HTERT RPE-1 (cell line): ENCODE data around the gene OSBPL6.
"Not testable (repeated sequence)": the region's sequence is repeated elsewhere in the genome, so short reads cannot be mapped to it uniquely, and the experiment has no call there.

Source experiments
- in situ Hi-C: fragments of 300-500 bp; cut with MboI; formaldehyde crosslinking; loops from 4 replicates; pipeline ENCODE4 v1.14.3; 2020; ENCODE audit warnings: low sequenced_read_pairs

The OSBPL6 gene

GRCh38 chr2:178295906-178296305, 101.6 kb downstream of the OSBPL6 start:
- in situ Hi-C loops = no loop called here

DNA sequence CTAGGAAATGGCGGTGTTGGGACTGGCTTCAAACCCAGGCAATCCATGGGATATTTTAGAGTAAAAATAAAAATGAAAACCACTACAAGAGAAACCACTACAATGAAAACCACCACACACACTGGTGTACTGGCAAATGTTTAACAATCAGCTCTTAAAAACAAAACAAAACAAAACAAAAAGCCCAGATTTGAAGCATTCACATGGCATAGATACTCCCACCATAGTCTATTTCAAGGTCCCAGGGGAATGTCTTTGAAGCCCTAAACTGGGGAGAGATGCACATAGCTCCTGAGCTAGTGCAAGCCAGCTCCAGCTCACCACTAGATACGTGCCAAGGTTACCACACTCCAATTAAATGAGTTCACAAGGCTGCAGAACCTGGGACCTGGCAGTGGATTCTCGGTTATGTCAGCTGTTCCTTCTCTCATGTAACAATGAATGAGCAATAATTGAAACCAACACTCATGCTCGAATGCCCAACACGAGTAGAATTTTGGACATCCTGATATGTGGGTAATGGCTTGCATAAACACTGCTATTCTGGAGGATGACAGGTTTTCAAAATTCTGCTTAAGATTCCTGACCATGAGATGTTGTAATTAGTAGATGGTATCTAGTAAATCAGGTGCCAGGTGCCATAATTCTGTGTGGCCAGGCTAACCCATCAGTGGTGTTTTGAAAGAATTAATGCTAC, 102.2 kb downstream of the OSBPL6 start:
- in situ Hi-C loops = no loop called here

GRCh38 chr2:178297091-178297411, 102.7 kb downstream of the OSBPL6 start:
- in situ Hi-C loops = no loop called here

GRCh38 chr2:178298785-178299212, 104.5 kb downstream of the OSBPL6 start:
- in situ Hi-C loops = no loop called here

GRCh38 chr2:178301649-178302238, 107.4 kb downstream of the OSBPL6 start:
- in situ Hi-C loops = no loop called here

DNA sequence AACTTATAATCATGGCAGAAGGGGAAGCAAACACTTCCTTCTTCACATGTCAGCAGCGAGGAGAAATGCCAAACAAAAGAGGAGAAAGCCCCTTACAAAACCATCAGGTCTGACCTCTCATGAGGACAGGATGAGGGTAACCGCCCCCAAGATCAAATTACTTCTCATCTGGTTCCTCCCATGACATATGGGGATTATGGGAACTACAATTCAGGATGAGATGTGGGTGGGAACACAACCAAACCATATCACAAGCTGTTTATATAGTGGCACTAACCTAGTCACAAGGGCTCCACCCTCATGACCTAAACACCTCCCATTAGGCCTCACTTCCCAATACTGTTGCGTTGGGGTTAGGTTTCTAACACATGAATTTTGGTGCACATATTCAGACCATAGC, 110.0 kb downstream of the OSBPL6 start:
- in situ Hi-C loops = no loop called here

DNA sequence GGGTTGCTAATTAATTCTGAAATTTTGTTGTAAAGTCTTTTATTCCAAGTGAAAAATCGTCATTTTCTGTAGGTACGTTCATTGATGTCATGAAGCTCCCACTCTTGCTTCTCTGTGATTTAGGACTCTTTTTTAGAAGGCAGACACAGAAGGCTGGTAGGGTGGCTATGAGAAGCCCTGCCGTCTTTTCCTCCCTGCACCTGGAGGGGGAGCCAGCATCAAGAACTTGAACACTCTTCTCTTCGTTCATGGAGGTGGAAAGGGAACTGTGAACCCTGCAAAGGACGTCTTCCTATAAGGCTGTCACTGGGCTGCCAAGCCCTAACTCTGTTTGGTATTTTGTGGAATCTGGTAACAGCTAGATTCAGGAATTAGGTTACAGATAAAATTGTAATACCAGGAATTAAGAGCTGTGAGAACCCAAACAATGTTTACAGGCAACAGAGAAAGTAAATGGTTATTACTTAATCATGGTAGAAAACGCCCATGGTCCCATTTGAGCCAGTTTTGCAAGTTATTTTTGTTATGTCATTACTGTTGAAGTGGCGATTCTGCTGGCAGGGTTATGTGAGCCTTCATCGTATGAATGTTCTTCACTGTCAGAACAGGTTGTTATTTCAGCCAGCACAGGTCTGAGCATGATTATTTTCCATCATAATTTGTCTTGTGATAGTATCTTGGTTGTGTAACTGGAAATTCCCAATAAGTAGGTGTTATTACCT, 112.2 kb downstream of the OSBPL6 start:
- in situ Hi-C loops = no loop called here

DNA sequence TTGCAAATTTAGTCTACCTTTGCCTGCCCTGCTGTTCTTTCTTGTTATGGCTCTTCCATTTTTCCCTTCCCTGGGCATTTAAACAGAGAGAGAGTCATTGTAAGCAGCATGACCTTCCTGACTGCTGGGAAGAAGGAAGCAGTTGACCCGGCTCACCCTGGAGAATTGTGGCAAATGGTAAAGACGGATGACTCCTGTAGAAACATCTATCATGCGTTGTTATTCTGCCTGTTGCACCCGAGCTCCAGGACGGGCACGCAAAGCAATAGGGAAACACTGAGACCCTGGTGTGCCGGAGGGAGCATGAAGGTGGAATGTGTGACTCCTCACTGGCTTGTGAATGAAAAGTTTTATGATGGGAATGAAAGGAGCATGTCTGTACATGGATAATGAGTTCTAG, 113.3 kb downstream of the OSBPL6 start:
- in situ Hi-C loops = no loop called here

DNA sequence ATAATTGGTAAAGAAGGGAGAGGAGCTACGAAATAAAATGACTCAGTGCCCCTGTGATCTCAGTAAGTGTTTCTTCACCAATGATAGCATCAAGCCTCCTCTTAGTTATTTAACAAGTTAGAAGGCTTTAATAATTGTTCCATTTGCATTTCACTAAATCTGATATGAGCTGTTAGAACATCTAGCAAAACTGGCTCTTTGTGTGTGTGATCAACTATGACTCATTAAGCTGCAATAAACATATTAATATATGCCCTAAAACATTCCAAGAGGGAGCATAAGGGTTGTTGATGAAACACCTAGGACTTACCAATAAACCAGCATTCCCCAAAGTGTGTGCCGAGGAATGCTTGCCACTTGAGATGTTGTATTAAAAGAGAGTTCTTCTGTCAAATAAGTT, 115.2 kb downstream of the OSBPL6 start:
- in situ Hi-C loops = no loop called here

DNA sequence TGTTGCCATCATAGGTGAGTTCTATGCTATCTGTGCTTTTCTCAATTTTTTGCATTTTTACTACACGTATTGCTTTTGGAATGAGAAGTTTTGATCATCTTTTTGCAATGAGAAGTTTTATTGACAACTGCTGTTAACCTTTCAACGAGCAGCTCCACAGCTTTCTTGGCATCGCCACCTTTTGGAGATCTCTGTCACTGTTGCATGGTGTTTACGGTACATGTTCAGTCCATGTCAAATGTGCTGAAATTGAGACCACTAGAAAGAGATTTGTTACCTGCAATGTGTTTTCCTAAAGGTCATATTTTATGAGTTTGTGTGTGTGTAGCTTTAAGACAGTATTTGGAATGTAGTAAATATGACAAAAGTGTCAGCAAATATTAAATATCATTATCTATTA, 120.8 kb downstream of the OSBPL6 start:
- in situ Hi-C loops = no loop called here

DNA sequence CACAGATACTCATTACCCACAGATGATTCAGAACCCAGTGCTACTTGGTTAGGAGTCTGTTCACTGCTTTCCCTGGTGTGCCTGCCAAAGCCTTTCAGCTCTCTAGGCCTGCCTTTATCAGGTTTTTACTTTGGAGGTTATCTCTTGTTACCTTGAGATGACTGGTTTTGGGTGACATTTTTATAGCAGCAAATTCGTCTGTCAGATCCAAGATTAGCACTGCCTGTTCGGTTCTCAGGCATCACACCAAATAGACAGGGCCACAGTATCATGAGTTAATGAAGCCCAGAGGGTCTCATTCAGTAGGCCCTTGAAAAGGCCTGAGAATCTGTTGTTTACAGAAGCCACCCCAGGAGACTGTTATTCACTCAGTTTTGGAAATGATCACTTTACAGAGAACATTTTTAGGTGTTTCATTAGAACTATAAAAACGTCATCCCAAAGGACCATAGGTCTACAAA, 121.2 kb downstream of the OSBPL6 start:
- in situ Hi-C loops = no loop called here

GRCh38 chr2:178317811-178318210, 123.5 kb downstream of the OSBPL6 start:
- in situ Hi-C loops = no loop called here

GRCh38 chr2:178320011-178320585, 125.8 kb downstream of the OSBPL6 start:
- in situ Hi-C loops = no loop called here

GRCh38 chr2:178322068-178322467, 127.8 kb downstream of the OSBPL6 start:
- in situ Hi-C loops = no loop called here

GRCh38 chr2:178323331-178323730, 129.0 kb downstream of the OSBPL6 start:
- in situ Hi-C loops = not testable (repeated sequence)

DNA sequence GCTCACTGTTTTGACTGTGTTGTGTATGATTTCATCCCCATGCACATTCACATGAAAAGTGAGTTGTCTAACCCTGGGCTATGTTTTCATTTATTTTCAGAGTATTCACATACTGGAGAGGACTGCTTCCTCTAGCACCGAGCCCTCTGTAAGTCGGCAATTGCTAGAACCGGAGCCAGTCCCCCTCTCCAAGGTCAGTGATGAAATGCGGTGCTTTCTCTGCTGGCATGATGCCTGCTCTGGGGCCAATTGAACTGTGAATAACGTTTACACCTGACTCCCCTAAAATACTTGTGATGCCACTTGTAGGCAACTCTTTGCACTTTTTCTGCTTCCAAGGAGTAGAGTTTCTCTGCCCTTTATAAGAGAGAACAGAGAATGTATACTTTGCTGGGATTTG, 129.8 kb downstream of the OSBPL6 start:
- in situ Hi-C loops = no loop called here

- in situ Hi-C loops = no loop called here
Measured at GRCh38 chr2:178325268-178325667, 131.0 kb downstream of the OSBPL6 start.

- in situ Hi-C loops = no loop called here
Measured at GRCh38 chr2:178327516-178327915, 133.2 kb downstream of the OSBPL6 start.

- in situ Hi-C loops = no loop called here
Measured at GRCh38 chr2:178328037-178328436, 133.7 kb downstream of the OSBPL6 start.

GRCh38 chr2:178330175-178331017, 136.1 kb downstream of the OSBPL6 start:
- in situ Hi-C loops = no loop called here
